SK-N-SH treated with all-trans-retinoic acid at 6 μM for 48 hours (cell line): ENCODE data around the gene FXYD2.

ENCODE experiments used
- OSR1 ChIP-seq: fragments of 250-450 bp; sonication (Bioruptor Pico); IDR thresholded peaks from 2 replicates; pipeline ENCODE4 v1.8.0; 2022; ENCODE audit warnings: moderate library complexity, mild to moderate bottlenecking, inconsistent platforms
- ZNF70 ChIP-seq: fragments of 450-650 bp; formaldehyde crosslinking; IDR thresholded peaks from 2 replicates; pipeline ENCODE4 v1.5.0; 2020; ENCODE audit warnings: mild to moderate bottlenecking, moderate library complexity

GRCh38 chr11:117835576-117835975 is 11.0 kb upstream of the FXYD2 start:
- TF ChIP-seq OSR1 (CRISPR knock-in tag) = no peak
- TF ChIP-seq ZNF70 (CRISPR knock-in tag) = no peak
